ACC112 (cell line): ENCODE results near the gene ADD2.
"Not testable (repeated sequence)": the region's sequence is repeated elsewhere in the genome, so short reads cannot be mapped to it uniquely, and the experiment has no call there.

ENCODE experiments used
- H2AFZ ChIP-seq: fragments of 200-600 bp; sonication (generic); one replicate; pipeline ENCODE4 v1.6.0; 2017; ENCODE audit warnings: antibody characterized with exemption, low read length; ENCODE audit not compliant: unreplicated experiment
- H3K27ac ChIP-seq: fragments of 200-600 bp; sonication (generic); 2 replicates; pipeline ENCODE4 v1.5.1; 2014; ENCODE audit warnings: low read depth, mild to moderate bottlenecking, antibody characterized with exemption, low read length, moderate library complexity
- H3K27me3 ChIP-seq: fragments of 200-600 bp; sonication (generic); 2 replicates; pipeline ENCODE4 v1.6.1; 2014; ENCODE audit warnings: mild to moderate bottlenecking, antibody characterized with exemption, low read length, moderate library complexity, mixed read lengths; ENCODE audit not compliant: insufficient read depth
- H3K36me3 ChIP-seq: fragments of 200-600 bp; sonication (generic); 2 replicates; pipeline ENCODE4 v1.6.1; 2016; ENCODE audit warnings: mild to moderate bottlenecking, antibody characterized with exemption, low read length, moderate library complexity, mixed read lengths; ENCODE audit not compliant: insufficient read depth
- H3K4me1 ChIP-seq: fragments of 200-600 bp; sonication (generic); one replicate; pipeline ENCODE4 v1.6.1; 2016; ENCODE audit warnings: low read length, mixed read lengths; ENCODE audit not compliant: insufficient read depth, unreplicated experiment, control insufficient read depth
- H3K4me3 ChIP-seq: fragments of 200-600 bp; sonication (generic); 2 replicates; pipeline ENCODE4 v1.5.1; 2014; ENCODE audit warnings: mild to moderate bottlenecking, low read depth, low read length
- H3K79me2 ChIP-seq: fragments of 200-600 bp; sonication (generic); one replicate; pipeline ENCODE4 v1.6.0; 2016; ENCODE audit warnings: low read length; ENCODE audit not compliant: control insufficient read depth, unreplicated experiment, insufficient read depth

ADD2 gene

GRCh38 chr2:70633508-70633907 is 134.5 kb downstream of the ADD2 start:
- Histone ChIP-seq H3K4me3 (no peak overlapping the region), H3K27me3 (peaks cover 83% of the 10 kb centered on the region), H3K36me3 (no peaks in the 10 kb centered on the region), H3K27ac (no peak overlapping the region), H3K4me1 (no peaks in the 10 kb centered on the region), H2AFZ (no peak overlapping the region), H3K79me2 (no peaks in the 10 kb centered on the region)

- Histone ChIP-seq H3K4me3 (no peak overlapping the region), H3K27ac (no peak overlapping the region), H3K27me3 (peaks cover 85% of the 10 kb centered on the region), H2AFZ (no peak overlapping the region), H3K4me1 (no peaks in the 10 kb centered on the region), H3K79me2 (no peaks in the 10 kb centered on the region), H3K36me3 (no peaks in the 10 kb centered on the region)
Measured at GRCh38 chr2:70632966-70633365, 135.0 kb downstream of the ADD2 start.

GRCh38 chr2:70632388-70632787 is 135.6 kb downstream of the ADD2 start:
- H3K79me2 ChIP-seq = no peaks in the 10 kb centered on the region
- H3K36me3 ChIP-seq = no peaks in the 10 kb centered on the region
- no peak overlapping the region for H3K4me3 ChIP-seq
- H2AFZ ChIP-seq = no peak overlapping the region
- no peak overlapping the region for H3K27ac ChIP-seq
- H3K27me3 ChIP-seq = peaks cover 90% of the 10 kb centered on the region
- no peaks in the 10 kb centered on the region for H3K4me1 ChIP-seq

- peaks cover 86% of the 10 kb centered on the region for H3K27me3 ChIP-seq
- no peak overlapping the region for H2AFZ ChIP-seq
- no peak overlapping the region for H3K27ac ChIP-seq
- no peaks in the 10 kb centered on the region for H3K79me2 ChIP-seq
- H3K36me3 ChIP-seq = no peaks in the 10 kb centered on the region
- H3K4me1 ChIP-seq = no peaks in the 10 kb centered on the region
- no peak overlapping the region for H3K4me3 ChIP-seq
Measured at GRCh38 chr2:70630761-70631160, 137.2 kb downstream of the ADD2 start.

- Histone ChIP-seq H3K4me1 (no peaks in the 10 kb centered on the region), H3K27me3 (peaks cover 58% of the 10 kb centered on the region), H3K79me2 (no peaks in the 10 kb centered on the region), H2AFZ (no peak overlapping the region), H3K27ac (no peak overlapping the region), H3K36me3 (no peaks in the 10 kb centered on the region), H3K4me3 (no peak overlapping the region)
Measured at GRCh38 chr2:70627211-70627898, 140.6 kb downstream of the ADD2 start.

- Histone ChIP-seq H3K27ac (no peak overlapping the region), H3K79me2 (no peaks in the 10 kb centered on the region), H2AFZ (no peak overlapping the region), H3K36me3 (no peaks in the 10 kb centered on the region), H3K27me3 (peaks cover 54% of the 10 kb centered on the region), H3K4me3 (no peak overlapping the region), H3K4me1 (no peaks in the 10 kb centered on the region)
Measured at GRCh38 chr2:70626254-70626990, 141.6 kb downstream of the ADD2 start.

GRCh38 chr2:70621536-70621935 is 146.5 kb downstream of the ADD2 start:
- H3K79me2 ChIP-seq, H3K4me3 ChIP-seq, H2AFZ ChIP-seq, H3K4me1 ChIP-seq, H3K27ac ChIP-seq, H3K36me3 ChIP-seq: not testable (repeated sequence)
- H3K27me3 ChIP-seq = peaks cover 31% of the 10 kb centered on the region

- Histone ChIP-seq H2AFZ (no peak overlapping the region), H3K27me3 (peaks cover 34% of the 10 kb centered on the region), H3K4me1 (no peaks in the 10 kb centered on the region), H3K79me2 (no peaks in the 10 kb centered on the region), H3K36me3 (no peaks in the 10 kb centered on the region), H3K4me3 (no peak overlapping the region), H3K27ac (no peak overlapping the region)
Measured at GRCh38 chr2:70620020-70620419, 148.0 kb downstream of the ADD2 start.

- Histone ChIP-seq H3K36me3 (no peaks in the 10 kb centered on the region), H3K27ac (no peak overlapping the region), H3K4me1 (no peaks in the 10 kb centered on the region), H2AFZ (no peak overlapping the region), H3K27me3 (peaks cover 34% of the 10 kb centered on the region), H3K79me2 (no peaks in the 10 kb centered on the region), H3K4me3 (no peak overlapping the region)
Measured at GRCh38 chr2:70619167-70619566, 148.8 kb downstream of the ADD2 start.

- no peak overlapping the region for H2AFZ ChIP-seq
- H3K4me3 ChIP-seq = no peak overlapping the region
- H3K4me1 ChIP-seq = no peaks in the 10 kb centered on the region
- H3K27ac ChIP-seq = no peak overlapping the region
- peaks cover 55% of the 10 kb centered on the region for H3K27me3 ChIP-seq
- no peaks in the 10 kb centered on the region for H3K79me2 ChIP-seq
- no peaks in the 10 kb centered on the region for H3K36me3 ChIP-seq
Measured at GRCh38 chr2:70616168-70616694, 151.8 kb downstream of the ADD2 start.

GRCh38 chr2:70615222-70615621 is 152.8 kb downstream of the ADD2 start:
- H3K27ac ChIP-seq = no peak overlapping the region
- H3K4me1 ChIP-seq = no peaks in the 10 kb centered on the region
- H3K79me2 ChIP-seq = no peaks in the 10 kb centered on the region
- H3K4me3 ChIP-seq = no peak overlapping the region
- peaks cover 63% of the 10 kb centered on the region for H3K27me3 ChIP-seq
- H3K36me3 ChIP-seq = no peaks in the 10 kb centered on the region
- H2AFZ ChIP-seq = no peak overlapping the region
